GM10248 (cell line): ENCODE results near the gene GPN3.

Source experiments
- CTCF ChIA-PET: fragments of 300-600 bp; sonication (Branson Sonifier 250); formaldehyde crosslinking; extraction: SDS; loops from one replicate; lab custom pipeline; 2021; ENCODE audit warnings: antibody characterized with exemption; lab: Yijun Ruan, JAX
- POLR2A ChIA-PET: fragments of 350-650 bp; sonication (Branson Sonifier 250); formaldehyde crosslinking; extraction: SDS; loops from one replicate; lab custom pipeline; 2020; ENCODE audit warnings: antibody characterized with exemption; lab: Yijun Ruan, JAX
- DNase-seq: peaks from one replicate; pipeline ENCODE4 v3.0.0; 2012; ENCODE audit errors: extremely low spot score
- CTCF ChIP-seq: IDR thresholded peaks from 2 replicates; pipeline ENCODE4 v1.5.1; 2012; ENCODE audit warnings: mild to moderate bottlenecking, low read depth; ENCODE audit errors: extremely low read depth, missing control alignments, control extremely low read depth

Gene GPN3

GRCh38 chr12:110503432-110503831, 35.4 kb upstream of the GPN3 start:
- no peak for DNase-seq
- CTCF ChIA-PET: interaction anchor here (0.8 to 7.0 kb wide), 7 partner anchors 10 to 384 kb away, joined by 3 to 39 read pairs (median 3); partner anchors contain the start of gene ARPC3
- POLR2A ChIA-PET: no interaction called here
- no peak for TF ChIP-seq CTCF

- CTCF ChIA-PET: interaction anchor here (1.0 to 7.0 kb wide), 7 partner anchors 12 to 386 kb away, joined by 3 to 39 read pairs (median 11); partner anchors contain the start of genes ARPC3, FAM216A and GPN3
- DNase-seq: peak; percentile 94
- TF ChIP-seq CTCF: no peak
- POLR2A ChIA-PET: interaction anchor here (1.0 kb wide), 1 partner anchor 65 kb away, joined by 3 read pairs; no protein-coding TSS in a partner anchor
Measured at GRCh38 chr12:110501752-110502738, 34.0 kb upstream of the GPN3 start, which contains the start of the genes RAD9B and VPS29. Gene RAD9B (plus strand): TSS chr12:110502331. CDS start chr12:110502338, 7 bp downstream. Gene VPS29 (minus strand): TSS chr12:110502111. CDS start chr12:110502051, 60 bp downstream.

- POLR2A ChIA-PET: no interaction called here
- CTCF ChIA-PET: interaction anchor here (1.0 to 7.0 kb wide), 7 partner anchors 8 to 100 kb away, joined by 3 to 39 read pairs (median 4); partner anchors contain the start of genes ARPC3, FAM216A and GPN3
- DNase-seq: peak; percentile 38
- TF ChIP-seq CTCF: no peak
Measured at GRCh38 chr12:110501399-110501751, 33.3 kb upstream of the GPN3 start.

- TF ChIP-seq CTCF: no peak
- ChIA-PET CTCF (interaction anchor here (1.0 to 7.0 kb wide), 5 partner anchors 10 to 110 kb away, joined by 3 to 39 read pairs (median 8); partner anchors contain the start of genes FAM216A and GPN3), POLR2A (no interaction called here)
- DNase-seq: no peak
Measured at GRCh38 chr12:110498984-110499706, 31.1 kb upstream of the GPN3 start.

- CTCF ChIA-PET: interaction anchor here (0.8 to 2.9 kb wide), 2 partner anchors 8 to 25 kb away, joined by 3 to 7 read pairs; partner anchors contain the start of gene ARPC3
- no peak for TF ChIP-seq CTCF
- no peak for DNase-seq
- POLR2A ChIA-PET: interaction anchor here (0.6 kb wide), 2 partner anchors 183 to 354 kb away, joined by 3 read pairs; no protein-coding TSS in a partner anchor
Measured at GRCh38 chr12:110475426-110475825, 7.4 kb upstream of the GPN3 start.
